Uterus (tissue), 2 donors: ENCODE results near the gene MLPH.

Source experiments
- POLR2A ChIP-seq, 2 donors: fragments of 450-650 bp; IDR thresholded peaks; one replicate each; pipeline ENCODE4 v1.6.1; 2016; ENCODE audit warnings: antibody characterized with exemption in 2 of 2, mild to moderate bottlenecking in 1 of 2, moderate library complexity in 1 of 2
- TF ChIP-seq, protein P1 (sequence below), 4 experiments: fragments of 200-600 bp in 2 of 4; fragments of 450-650 bp in 2 of 4; sonication (generic) in 2 of 4; IDR thresholded peaks; one replicate each; pipeline ENCODE4 v1.5.1; 2016 to 2019; ENCODE audit warnings: antibody characterized with exemption in 4 of 4, mild to moderate bottlenecking in 2 of 4, moderate library complexity in 1 of 4

DNA sequence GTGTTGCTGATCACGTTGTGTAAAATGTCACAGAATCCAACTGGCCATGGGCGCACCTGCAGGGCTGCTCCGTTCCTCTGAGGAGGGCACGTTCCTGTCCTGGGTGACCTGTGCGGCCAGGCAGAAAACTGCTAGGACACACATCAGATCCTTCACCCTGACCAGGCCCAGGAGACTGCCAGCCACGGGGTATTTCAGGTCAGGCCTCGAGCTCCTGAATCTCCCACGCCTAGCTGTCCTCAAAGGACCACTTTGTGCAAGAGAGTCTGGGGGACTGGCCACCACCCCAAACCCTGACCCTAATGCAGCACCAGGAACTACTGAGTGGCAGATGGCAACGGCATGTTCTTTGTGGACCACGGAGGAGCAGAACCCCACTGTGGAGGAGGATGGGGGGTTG, 90.4 kb downstream of the MLPH start:
- TF ChIP-seq, protein P1, sequence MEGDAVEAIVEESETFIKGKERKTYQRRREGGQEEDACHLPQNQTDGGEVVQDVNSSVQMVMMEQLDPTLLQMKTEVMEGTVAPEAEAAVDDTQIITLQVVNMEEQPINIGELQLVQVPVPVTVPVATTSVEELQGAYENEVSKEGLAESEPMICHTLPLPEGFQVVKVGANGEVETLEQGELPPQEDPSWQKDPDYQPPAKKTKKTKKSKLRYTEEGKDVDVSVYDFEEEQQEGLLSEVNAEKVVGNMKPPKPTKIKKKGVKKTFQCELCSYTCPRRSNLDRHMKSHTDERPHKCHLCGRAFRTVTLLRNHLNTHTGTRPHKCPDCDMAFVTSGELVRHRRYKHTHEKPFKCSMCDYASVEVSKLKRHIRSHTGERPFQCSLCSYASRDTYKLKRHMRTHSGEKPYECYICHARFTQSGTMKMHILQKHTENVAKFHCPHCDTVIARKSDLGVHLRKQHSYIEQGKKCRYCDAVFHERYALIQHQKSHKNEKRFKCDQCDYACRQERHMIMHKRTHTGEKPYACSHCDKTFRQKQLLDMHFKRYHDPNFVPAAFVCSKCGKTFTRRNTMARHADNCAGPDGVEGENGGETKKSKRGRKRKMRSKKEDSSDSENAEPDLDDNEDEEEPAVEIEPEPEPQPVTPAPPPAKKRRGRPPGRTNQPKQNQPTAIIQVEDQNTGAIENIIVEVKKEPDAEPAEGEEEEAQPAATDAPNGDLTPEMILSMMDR (IDR thresholded peaks at IDR 0.05), result no peak
- no peak for TF ChIP-seq POLR2A (IDR thresholded peaks at IDR 0.05)
